ENCODE measurements around the gene FAM171A1.

GRCh38 chr10:15228426-15228825, 142.7 kb downstream of the FAM171A1 start:
- TF ChIP-seq CTCF (conservative IDR thresholded peaks at IDR 0.05): no peak
- TF ChIP-seq ZFX (IDR thresholded peaks at IDR 0.05): no peak

Measured in C4-2B (cell line).